ENCODE data around the gene C2CD2L. TPM values are rescaled to one million over a fixed set of nuclear protein-coding genes. Genes with fewer than 3 reads are reported as not detected.
A peak's percentile ranks its signal among the peaks of the same experiment; 100 is the strongest.

The C2CD2L gene
- total RNA-seq, 4 donors from 2014 or later: 13.2 to 107 (median 81.8) TPM

DNA sequence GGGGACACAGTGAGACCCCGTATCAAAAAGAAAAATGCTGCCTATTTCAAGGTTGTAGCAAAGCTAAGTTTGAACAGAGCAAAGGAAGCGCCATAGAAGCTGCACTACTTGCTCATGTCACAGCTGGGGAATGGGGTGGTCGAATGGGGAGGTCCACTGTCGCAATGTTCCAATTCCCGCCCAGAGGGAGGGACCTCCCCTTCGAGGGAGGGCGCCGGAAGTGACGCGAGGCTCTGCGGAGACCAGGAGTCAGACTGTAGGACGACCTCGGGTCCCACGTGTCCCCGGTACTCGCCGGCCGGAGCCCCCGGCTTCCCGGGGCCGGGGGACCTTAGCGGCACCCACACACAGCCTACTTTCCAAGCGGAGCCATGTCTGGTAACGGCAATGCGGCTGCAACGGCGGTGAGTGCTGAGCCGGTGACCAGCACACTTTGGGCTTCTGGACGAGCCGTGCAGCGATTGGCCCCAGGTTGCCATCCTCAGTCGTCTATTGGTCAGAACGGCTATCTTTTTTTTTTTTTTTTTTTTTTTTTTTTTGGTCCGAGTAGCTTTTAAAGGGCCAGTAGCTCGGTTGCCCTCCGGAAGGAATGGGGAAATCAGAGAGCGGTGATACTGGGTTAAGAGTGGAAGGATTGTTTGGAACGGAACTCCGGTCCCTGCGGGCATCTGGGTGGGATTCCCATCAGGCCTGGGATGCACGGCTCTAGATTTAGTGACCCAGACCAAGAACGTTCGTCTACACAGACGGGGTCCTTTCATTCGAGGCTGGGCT is 22.3 kb upstream of the C2CD2L start, which contains the start of gene HMBS:
TSS of gene HMBS (plus strand) at position 219 of the 774 bp plus-strand sequence. CDS start at position 372, 153 bp downstream.
- Histone ChIP-seq H3K4me3 (peak within 1 kb of the TSS; percentile 50 to 79 (median 64)), H3K27me3 (no peaks in the 10 kb centered on the region), H3K36me3 (peaks cover 0 to 28% (median 0%) of the 10 kb centered on the region in 3 donors), H3K27ac (peak within 1 kb of the TSS; percentile 75 to 92 (median 87)), H3K9me3 (no peaks in the 10 kb centered on the region), H3K4me1 (peaks cover 0 to 17% (median 5%) of the 10 kb centered on the region in 4 donors)
- TF ChIP-seq POLR2A (IDR thresholded peaks at IDR 0.05) (peak in 1 of 2 donors; percentile 59), CTCF (IDR thresholded peaks at IDR 0.05) (no peak)
- DNase-seq: peak; percentile 94 to 97 (median 97)

GRCh38 chr11:119085437-119085847 is 21.7 kb upstream of the C2CD2L start:
- TF ChIP-seq CTCF (IDR thresholded peaks at IDR 0.05) (no peak), POLR2A (IDR thresholded peaks at IDR 0.05) (no peak)
- no peaks in the 10 kb centered on the region for H3K9me3 ChIP-seq
- H3K27me3 ChIP-seq: no peaks in the 10 kb centered on the region
- H3K4me3 ChIP-seq: peak overlapping the region; percentile 50 to 79 (median 64)
- H3K36me3 ChIP-seq: peaks cover 0 to 22% (median 0%) of the 10 kb centered on the region in 3 donors
- peak overlapping the region; percentile 75 to 92 (median 87) for H3K27ac ChIP-seq
- peaks cover 0 to 17% (median 5%) of the 10 kb centered on the region in 4 donors for H3K4me1 ChIP-seq
- no peak for DNase-seq

GRCh38 chr11:119087123-119087522 is 20.0 kb upstream of the C2CD2L start:
- TF ChIP-seq CTCF (IDR thresholded peaks at IDR 0.05): no peak
- TF ChIP-seq POLR2A (IDR thresholded peaks at IDR 0.05): no peak
- Histone ChIP-seq H3K36me3 (peaks cover 0 to 7% (median 0%) of the 10 kb centered on the region in 3 donors), H3K27ac (no peak overlapping the region), H3K4me3 (no peak overlapping the region), H3K9me3 (no peaks in the 10 kb centered on the region), H3K27me3 (no peaks in the 10 kb centered on the region), H3K4me1 (peaks cover 0 to 18% (median 5%) of the 10 kb centered on the region in 4 donors)
- no peak for DNase-seq

DNA sequence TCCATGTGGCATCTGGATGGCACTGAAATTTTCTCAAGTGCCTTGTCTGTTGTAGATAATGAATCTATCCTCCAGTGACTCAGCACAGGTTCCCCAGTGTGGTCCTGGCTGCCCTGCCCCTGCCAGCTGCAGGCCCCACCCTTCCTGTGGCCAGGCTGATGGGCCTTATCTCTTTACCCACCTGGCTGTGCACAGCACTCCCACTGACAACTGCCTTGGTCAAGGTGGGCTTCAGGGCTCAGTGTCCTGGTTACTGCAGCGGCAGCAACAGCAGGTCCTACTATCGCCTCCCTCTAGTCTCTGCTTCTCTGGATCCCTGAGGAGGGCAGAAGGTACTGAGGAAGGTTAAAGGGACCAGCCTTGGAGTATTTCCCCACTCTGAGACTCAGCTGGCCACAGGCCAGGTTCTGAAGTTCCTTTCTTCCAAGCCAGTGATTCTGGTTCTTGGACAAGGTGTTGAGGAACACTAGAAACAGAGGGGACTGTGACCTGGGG is 19.4 kb upstream of the C2CD2L start:
- H3K27me3 ChIP-seq: no peaks in the 10 kb centered on the region
- DNase-seq: no peak
- peaks cover 0 to 8% (median 0%) of the 10 kb centered on the region in 3 donors for H3K36me3 ChIP-seq
- H3K27ac ChIP-seq: no peak overlapping the region
- TF ChIP-seq CTCF (IDR thresholded peaks at IDR 0.05): no peak
- TF ChIP-seq POLR2A (IDR thresholded peaks at IDR 0.05): no peak
- H3K4me3 ChIP-seq: no peak overlapping the region
- peaks cover 0 to 25% (median 5%) of the 10 kb centered on the region in 4 donors for H3K4me1 ChIP-seq
- H3K9me3 ChIP-seq: no peaks in the 10 kb centered on the region

DNA sequence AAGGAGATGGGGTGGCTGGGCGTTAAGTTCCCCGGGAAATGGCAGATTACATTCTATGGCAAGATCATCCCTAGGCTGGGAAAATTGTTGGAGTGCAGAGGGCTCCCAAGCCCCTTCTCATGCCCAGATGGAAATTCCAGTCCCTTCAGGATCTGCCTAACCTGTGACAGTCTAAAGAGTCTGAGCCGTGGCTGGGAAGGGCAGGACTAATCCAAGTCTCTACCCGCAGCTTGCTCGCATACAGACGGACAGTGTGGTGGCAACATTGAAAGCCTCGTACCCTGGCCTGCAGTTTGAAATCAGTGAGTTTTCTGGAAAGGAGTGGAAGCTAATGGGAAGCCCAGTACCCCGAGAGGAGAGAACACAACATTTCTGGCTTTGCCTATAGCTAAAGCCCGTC is 18.7 kb upstream of the C2CD2L start:
- H3K4me3 ChIP-seq: no peak overlapping the region
- H3K27me3 ChIP-seq: no peaks in the 10 kb centered on the region
- peaks cover 0 to 31% (median 7%) of the 10 kb centered on the region in 4 donors for H3K4me1 ChIP-seq
- TF ChIP-seq CTCF (IDR thresholded peaks at IDR 0.05): no peak
- no peak for TF ChIP-seq POLR2A (IDR thresholded peaks at IDR 0.05)
- H3K9me3 ChIP-seq: no peaks in the 10 kb centered on the region
- DNase-seq: no peak
- peaks cover 0 to 10% (median 0%) of the 10 kb centered on the region in 3 donors for H3K36me3 ChIP-seq
- H3K27ac ChIP-seq: no peak overlapping the region
